Measurements from ENCODE around the gene ATP10B. TPM values are rescaled to one million over a fixed set of nuclear protein-coding genes. Genes with fewer than 3 reads are reported as not detected.

Gene ATP10B
- total RNA-seq, 2 experiments from 2014 or later, result not detected

DNA sequence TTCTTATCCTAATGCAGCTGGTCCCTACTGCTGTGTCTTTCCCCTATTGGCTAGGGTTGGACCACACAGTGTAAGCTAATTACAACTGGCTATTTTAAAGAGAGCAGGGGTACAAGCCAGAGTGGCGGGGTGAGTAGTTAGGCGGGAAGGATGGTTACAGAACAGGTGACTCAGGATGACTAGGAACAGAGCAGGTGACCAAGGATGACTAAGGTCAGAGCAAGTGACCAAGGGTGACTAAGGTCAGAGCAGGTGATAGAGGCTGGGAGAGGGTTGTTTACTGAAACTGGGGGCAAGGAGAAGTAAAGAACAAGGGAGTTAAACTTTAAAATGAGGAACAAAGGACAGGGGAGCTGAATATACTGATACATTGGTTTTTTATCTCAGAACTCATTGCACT is 304.9 kb downstream of the ATP10B start:
- H3K27me3 Mint-ChIP-seq, result peaks cover 8% of the 10 kb centered on the region
- peaks cover 14% of the 10 kb centered on the region for H3K9me3 Mint-ChIP-seq
- H3K27ac Mint-ChIP-seq, result no peak overlapping the region
- peaks cover 41% of the 10 kb centered on the region for H3K4me1 Mint-ChIP-seq (ENCODE audit: low read depth)
- CTCF ChIA-PET, result no interaction called here
- H3K4me3 Mint-ChIP-seq, result no peak overlapping the region
- intact Hi-C loops (cut with micrococcal nuclease), result no loop called here
- H3K36me3 Mint-ChIP-seq, result peaks cover 8% of the 10 kb centered on the region
- peak; percentile 25 for DNase-seq
- POLR2A ChIA-PET, result no interaction called here

GRCh38 chr5:160545832-160546231 is 306.2 kb downstream of the ATP10B start:
- Mint-ChIP-seq H3K36me3 (peaks cover 8% of the 10 kb centered on the region), H3K4me3 (no peak overlapping the region), H3K4me1 (ENCODE audit: low read depth) (peaks cover 42% of the 10 kb centered on the region), H3K27ac (no peak overlapping the region), H3K9me3 (peaks cover 14% of the 10 kb centered on the region), H3K27me3 (peaks cover 8% of the 10 kb centered on the region)
- POLR2A ChIA-PET, result no interaction called here
- no peak for DNase-seq
- CTCF ChIA-PET, result no interaction called here
- intact Hi-C loops (cut with micrococcal nuclease), result no loop called here

GRCh38 chr5:160543395-160543794 is 308.6 kb downstream of the ATP10B start:
- no peak for DNase-seq
- Mint-ChIP-seq H3K4me1 (ENCODE audit: low read depth) (peaks cover 36% of the 10 kb centered on the region), H3K4me3 (no peak overlapping the region), H3K36me3 (peaks cover 8% of the 10 kb centered on the region), H3K27me3 (peaks cover 3% of the 10 kb centered on the region), H3K27ac (no peak overlapping the region), H3K9me3 (peaks cover 14% of the 10 kb centered on the region)
- ChIA-PET CTCF (interaction anchor here (1.5 to 2.7 kb wide), 2 partner anchors 104 to 105 kb away, joined by 3 to 8 read pairs; no protein-coding TSS in a partner anchor), POLR2A (interaction anchor here (1.0 kb wide), 1 partner anchor 30 kb away, joined by 3 read pairs; no protein-coding TSS in a partner anchor)
- intact Hi-C loops (cut with micrococcal nuclease), result no loop called here

GRCh38 chr5:160542840-160543239 is 309.2 kb downstream of the ATP10B start:
- POLR2A ChIA-PET, result interaction anchor here (1.0 kb wide), 1 partner anchor 30 kb away, joined by 3 read pairs; no protein-coding TSS in a partner anchor

DNA sequence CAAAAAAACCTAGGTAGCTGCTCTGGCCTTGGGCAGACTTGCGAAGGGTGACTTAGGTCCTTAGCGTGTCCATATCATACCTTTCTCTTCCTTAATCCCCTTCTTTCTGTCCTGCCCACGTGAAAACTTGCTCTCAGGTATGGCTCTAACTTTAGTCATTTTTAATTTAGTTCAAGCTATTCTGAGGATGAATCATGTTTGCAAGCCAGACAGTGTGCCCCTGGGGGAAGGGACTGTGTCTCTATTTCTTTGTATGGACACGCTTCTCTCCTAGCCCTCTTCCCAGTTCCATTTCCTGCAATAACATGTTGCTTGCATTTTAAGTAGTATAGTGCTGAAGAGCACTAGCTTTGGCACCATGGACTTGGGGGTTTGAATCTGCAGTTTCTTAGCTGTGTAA is 309.7 kb downstream of the ATP10B start:
- Mint-ChIP-seq H3K27me3 (peaks cover 3% of the 10 kb centered on the region), H3K9me3 (peaks cover 11% of the 10 kb centered on the region)
- POLR2A ChIA-PET, result no interaction called here

More at GRCh38 chr5:160542840-160543239, 309.2 kb downstream of the ATP10B start:
- H3K9me3 Mint-ChIP-seq, result peaks cover 14% of the 10 kb centered on the region
- no peak overlapping the region for H3K4me3 Mint-ChIP-seq
- peaks cover 3% of the 10 kb centered on the region for H3K27me3 Mint-ChIP-seq
- intact Hi-C loops (cut with micrococcal nuclease), result no loop called here
- no peak overlapping the region for H3K27ac Mint-ChIP-seq
- peaks cover 8% of the 10 kb centered on the region for H3K36me3 Mint-ChIP-seq
- DNase-seq, result no peak
- CTCF ChIA-PET, result interaction anchor here (1.5 to 2.7 kb wide), 2 partner anchors 103 to 105 kb away, joined by 3 to 8 read pairs; no protein-coding TSS in a partner anchor
- peaks cover 39% of the 10 kb centered on the region for H3K4me1 Mint-ChIP-seq (ENCODE audit: low read depth)

DNA sequence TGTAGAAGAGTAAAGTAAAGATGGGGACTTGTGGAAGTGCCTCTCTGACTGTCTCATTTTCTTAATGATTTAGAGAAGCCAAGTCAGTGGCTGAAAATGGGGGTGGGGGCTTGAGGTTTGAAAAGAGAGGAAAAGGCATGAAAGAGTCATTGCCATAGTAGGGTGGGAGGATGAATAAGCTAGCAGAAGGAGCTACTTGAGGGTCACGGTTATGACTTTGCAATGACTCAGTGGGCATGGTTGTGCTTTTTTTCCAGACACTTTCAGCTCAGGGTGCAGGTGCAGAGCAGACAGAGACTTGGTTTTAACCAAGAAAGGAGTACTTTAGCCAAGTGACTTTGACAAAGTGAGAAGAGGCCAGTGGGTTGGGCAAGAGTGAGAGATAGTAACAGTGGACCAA is 312.6 kb downstream of the ATP10B start:
- Mint-ChIP-seq H3K27me3 (no peaks in the 10 kb centered on the region), H3K36me3 (no peaks in the 10 kb centered on the region), H3K4me1 (ENCODE audit: low read depth) (peaks cover 24% of the 10 kb centered on the region), H3K9me3 (no peaks in the 10 kb centered on the region), H3K27ac (no peak overlapping the region), H3K4me3 (no peak overlapping the region)
- ChIA-PET CTCF (interaction anchor here (1.0 to 2.1 kb wide), 4 partner anchors 9 to 101 kb away, joined by 3 to 14 read pairs (median 5); no protein-coding TSS in a partner anchor), POLR2A (interaction anchor here (1.3 to 1.4 kb wide), 2 partner anchors 33 to 72 kb away, joined by 6 to 11 read pairs; no protein-coding TSS in a partner anchor)
- intact Hi-C loops (cut with micrococcal nuclease), result loop anchor here (1.0 to 5.0 kb wide), 8 partner anchors 11 to 1082 kb away; no protein-coding TSS in a partner anchor
- peak; percentile 84 for DNase-seq

More for the DNA sequence above, 309.7 kb downstream of the ATP10B start:
- DNase-seq, result no peak
- intact Hi-C loops (cut with micrococcal nuclease), result no loop called here
- peaks cover 8% of the 10 kb centered on the region for H3K36me3 Mint-ChIP-seq
- H3K27ac Mint-ChIP-seq, result no peak overlapping the region
- peaks cover 36% of the 10 kb centered on the region for H3K4me1 Mint-ChIP-seq (ENCODE audit: low read depth)
- H3K4me3 Mint-ChIP-seq, result no peak overlapping the region
- CTCF ChIA-PET, result interaction anchor here (1.5 to 2.7 kb wide), 2 partner anchors 103 to 104 kb away, joined by 3 to 8 read pairs; no protein-coding TSS in a partner anchor

GRCh38 chr5:160537940-160538339 is 314.1 kb downstream of the ATP10B start:
- H3K9me3 Mint-ChIP-seq, result no peaks in the 10 kb centered on the region
- intact Hi-C loops (cut with micrococcal nuclease), result loop anchor here (5.0 kb wide), 1 partner anchor 1081 kb away; no protein-coding TSS in a partner anchor
- peak; percentile 24 for DNase-seq
- H3K36me3 Mint-ChIP-seq, result no peaks in the 10 kb centered on the region
- H3K27ac Mint-ChIP-seq, result no peak overlapping the region
- POLR2A ChIA-PET, result no interaction called here
- no peaks in the 10 kb centered on the region for H3K27me3 Mint-ChIP-seq
- no peak overlapping the region for H3K4me3 Mint-ChIP-seq
- H3K4me1 Mint-ChIP-seq (ENCODE audit: low read depth), result peaks cover 14% of the 10 kb centered on the region
- CTCF ChIA-PET, result no interaction called here

GRCh38 chr5:160537116-160537515 is 314.9 kb downstream of the ATP10B start:
- ChIA-PET POLR2A (no interaction called here), CTCF (no interaction called here)
- intact Hi-C loops (cut with micrococcal nuclease), result loop anchor here (5.0 kb wide), 1 partner anchor 1080 kb away; no protein-coding TSS in a partner anchor
- Mint-ChIP-seq H3K27ac (no peak overlapping the region), H3K9me3 (no peaks in the 10 kb centered on the region), H3K4me1 (ENCODE audit: low read depth) (peaks cover 8% of the 10 kb centered on the region), H3K36me3 (no peaks in the 10 kb centered on the region), H3K27me3 (no peaks in the 10 kb centered on the region), H3K4me3 (no peak overlapping the region)
- no peak for DNase-seq

GRCh38 chr5:160534914-160535313 is 317.1 kb downstream of the ATP10B start:
- H3K4me1 Mint-ChIP-seq (ENCODE audit: low read depth), result peaks cover 5% of the 10 kb centered on the region
- DNase-seq, result no peak
- no peak overlapping the region for H3K4me3 Mint-ChIP-seq
- H3K27me3 Mint-ChIP-seq, result no peaks in the 10 kb centered on the region
- CTCF ChIA-PET, result no interaction called here
- no peaks in the 10 kb centered on the region for H3K9me3 Mint-ChIP-seq
- POLR2A ChIA-PET, result no interaction called here
- H3K27ac Mint-ChIP-seq, result no peak overlapping the region
- no peaks in the 10 kb centered on the region for H3K36me3 Mint-ChIP-seq
- intact Hi-C loops (cut with micrococcal nuclease), result loop anchor here (5.0 kb wide), 1 partner anchor 1078 kb away; no protein-coding TSS in a partner anchor

- Mint-ChIP-seq H3K9me3 (no peaks in the 10 kb centered on the region), H3K4me1 (ENCODE audit: low read depth) (peaks cover 5% of the 10 kb centered on the region), H3K4me3 (no peak overlapping the region), H3K36me3 (no peaks in the 10 kb centered on the region), H3K27me3 (no peaks in the 10 kb centered on the region), H3K27ac (no peak overlapping the region)
- ChIA-PET CTCF (no interaction called here), POLR2A (no interaction called here)
- intact Hi-C loops (cut with micrococcal nuclease), result no loop called here
- no peak for DNase-seq
Measured at GRCh38 chr5:160534125-160534524, 317.9 kb downstream of the ATP10B start.

DNA sequence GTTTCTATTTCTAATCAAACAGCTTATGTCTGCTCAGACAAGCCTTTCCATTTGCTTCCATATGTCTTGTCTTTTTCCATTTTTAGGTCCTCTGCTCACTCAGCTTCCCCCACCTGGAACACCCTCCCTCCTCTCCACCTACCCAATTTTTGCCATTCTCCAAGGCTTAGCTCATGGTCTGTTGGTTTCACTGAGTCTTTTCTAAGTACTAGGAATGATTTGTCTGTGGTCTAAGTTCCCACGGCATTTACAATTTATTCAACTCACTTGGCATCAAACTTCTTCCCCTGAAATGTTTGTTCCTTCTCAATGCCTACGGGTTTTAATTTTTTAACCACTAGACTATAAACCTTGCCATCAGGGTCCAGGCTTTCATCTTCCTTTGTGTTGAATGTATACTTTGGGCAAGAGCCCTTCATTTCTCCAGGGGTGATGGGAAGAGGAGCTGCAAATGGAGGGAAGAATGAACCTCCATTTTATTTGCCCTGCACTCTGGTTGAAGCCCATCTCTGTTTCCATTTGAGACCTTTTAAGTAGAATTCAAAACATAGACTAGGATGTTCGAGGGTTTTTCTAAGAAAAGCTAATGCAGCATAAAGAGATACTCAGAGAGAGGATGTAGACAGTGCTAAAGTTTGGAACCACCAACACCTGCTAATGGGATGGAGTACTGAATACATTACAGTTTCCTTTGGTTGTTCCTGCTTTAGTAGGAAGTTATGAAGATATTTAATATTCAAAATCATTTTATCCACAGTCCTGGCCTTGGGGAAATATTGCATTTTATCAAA is 326.3 kb downstream of the ATP10B start:
- H3K36me3 Mint-ChIP-seq, result no peaks in the 10 kb centered on the region
- no peak for DNase-seq
- no peak overlapping the region for H3K4me3 Mint-ChIP-seq
- no peaks in the 10 kb centered on the region for H3K9me3 Mint-ChIP-seq
- CTCF ChIA-PET, result interaction anchor here (1.0 kb wide), 1 partner anchor 18 kb away, joined by 5 read pairs; no protein-coding TSS in a partner anchor
- no peaks in the 10 kb centered on the region for H3K27me3 Mint-ChIP-seq
- H3K27ac Mint-ChIP-seq, result no peak overlapping the region
- intact Hi-C loops (cut with micrococcal nuclease), result no loop called here
- H3K4me1 Mint-ChIP-seq (ENCODE audit: low read depth), result peaks cover 5% of the 10 kb centered on the region
- POLR2A ChIA-PET, result no interaction called here

- H3K27ac Mint-ChIP-seq, result no peak overlapping the region
- no peaks in the 10 kb centered on the region for H3K36me3 Mint-ChIP-seq
- intact Hi-C loops (cut with micrococcal nuclease), result no loop called here
- peaks cover 5% of the 10 kb centered on the region for H3K4me1 Mint-ChIP-seq (ENCODE audit: low read depth)
- H3K4me3 Mint-ChIP-seq, result no peak overlapping the region
- ChIA-PET CTCF (no interaction called here), POLR2A (no interaction called here)
- H3K27me3 Mint-ChIP-seq, result no peaks in the 10 kb centered on the region
- DNase-seq, result no peak
- no peaks in the 10 kb centered on the region for H3K9me3 Mint-ChIP-seq
Measured at GRCh38 chr5:160524827-160525226, 327.2 kb downstream of the ATP10B start.
